AG10803 (cell line): ENCODE measurements around the gene LRP10.

ENCODE experiments used
- DNase-seq: peaks from one replicate; pipeline ENCODE4 v3.0.0; 2010; ENCODE audit warnings: low read depth
- H3K4me3 ChIP-seq: 2 replicates; pipeline ENCODE4 v1.5.1; 2011; ENCODE audit warnings: mild to moderate bottlenecking, low read length, control low read depth
- CTCF ChIP-seq: conservative IDR thresholded peaks from 2 replicates; pipeline ENCODE4 v1.5.1; 2011; ENCODE audit warnings: mild to moderate bottlenecking, low read length, control low read depth, inconsistent platforms

Gene LRP10

GRCh38 chr14:22918804-22919600 lies 47.5 kb downstream of the LRP10 start, which contains the start of gene RBM23:
RBM23 (minus strand) TSS chr14:22919149.
- H3K4me3 ChIP-seq: peak within 1 kb of the TSS; percentile 93
- no peak for TF ChIP-seq CTCF
- peak; percentile 100 for DNase-seq

GRCh38 chr14:22919601-22919921 lies 48.0 kb downstream of the LRP10 start:
- DNase-seq: no peak
- no peak for TF ChIP-seq CTCF
- H3K4me3 ChIP-seq: peak overlapping the region; percentile 52

GRCh38 chr14:22920697-22921096 lies 49.2 kb downstream of the LRP10 start:
- TF ChIP-seq CTCF: no peak
- DNase-seq: no peak
- H3K4me3 ChIP-seq: no peak overlapping the region

GRCh38 chr14:22922294-22922693 lies 50.8 kb downstream of the LRP10 start:
- DNase-seq: no peak
- no peak for TF ChIP-seq CTCF
- no peak overlapping the region for H3K4me3 ChIP-seq

GRCh38 chr14:22923746-22924145 lies 52.2 kb downstream of the LRP10 start:
- TF ChIP-seq CTCF: no peak
- no peak for DNase-seq
- H3K4me3 ChIP-seq: no peak overlapping the region

- no peak for TF ChIP-seq CTCF
Observed at GRCh38 chr14:22925513-22925912, 54.0 kb downstream of the LRP10 start.

GRCh38 chr14:22926316-22926715 lies 54.8 kb downstream of the LRP10 start:
- DNase-seq: peak; percentile 6
- no peak overlapping the region for H3K4me3 ChIP-seq
- TF ChIP-seq CTCF: no peak

More at GRCh38 chr14:22925513-22925912, 54.0 kb downstream of the LRP10 start:
- H3K4me3 ChIP-seq: no peak overlapping the region
- no peak for DNase-seq
